Subcutaneous adipose tissue (tissue), 4 donors: ENCODE data around the gene ATP6V0E2. TPM values are rescaled to one million over a fixed set of nuclear protein-coding genes. Genes with fewer than 3 reads are reported as not detected.

ENCODE experiments used
- total RNA-seq, 4 donors: library from RNA; depleted of rRNA; stranded (reverse); fragments of >200 nt; gene quantifications; one replicate each; pipeline ENCODE4 v1.1.0, GENCODE V29; 2016
- TF ChIP-seq, protein P1 (sequence below): fragments of 450-650 bp; IDR thresholded peaks from one replicate; pipeline ENCODE4 v1.5.1; 2016; ENCODE audit warnings: low read depth, mild to moderate bottlenecking, control low read depth, antibody characterized with exemption, moderate library complexity

The ATP6V0E2 gene
- total RNA-seq, 4 donors from 2014 or later: 7.5 to 32.8 (median 13.5) TPM

DNA sequence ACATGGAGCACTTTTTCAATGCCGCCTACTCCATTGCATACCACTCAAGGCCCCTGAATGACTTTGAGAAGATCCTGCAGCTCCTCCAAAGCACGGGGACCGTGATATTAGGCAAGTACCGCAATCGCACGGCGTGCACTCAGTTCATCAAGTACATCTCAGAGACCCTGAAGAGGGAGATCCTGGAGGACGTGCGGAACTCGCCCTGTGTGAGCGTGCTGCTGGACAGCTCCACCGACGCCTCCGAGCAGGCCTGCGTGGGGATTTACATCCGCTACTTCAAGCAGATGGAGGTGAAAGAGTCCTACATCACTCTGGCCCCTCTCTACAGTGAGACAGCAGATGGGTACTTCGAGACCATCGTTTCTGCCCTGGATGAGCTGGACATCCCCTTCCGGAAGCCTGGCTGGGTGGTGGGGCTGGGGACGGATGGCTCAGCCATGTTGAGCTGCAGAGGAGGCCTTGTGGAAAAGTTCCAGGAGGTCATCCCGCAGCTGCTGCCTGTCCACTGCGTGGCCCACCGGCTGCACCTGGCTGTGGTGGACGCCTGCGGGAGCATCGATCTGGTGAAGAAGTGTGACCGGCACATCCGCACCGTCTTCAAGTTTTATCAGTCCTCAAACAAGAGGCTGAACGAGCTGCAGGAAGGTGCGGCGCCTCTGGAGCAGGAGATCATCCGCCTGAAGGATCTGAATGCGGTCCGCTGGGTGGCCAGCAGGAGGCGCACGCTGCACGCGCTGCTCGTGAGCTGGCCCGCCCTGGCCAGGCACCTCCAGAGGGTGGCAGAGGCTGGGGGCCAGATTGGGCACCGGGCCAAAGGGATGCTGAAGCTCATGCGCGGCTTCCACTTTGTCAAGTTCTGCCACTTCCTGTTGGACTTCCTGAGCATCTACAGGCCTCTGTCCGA, 12.7 kb upstream of the ATP6V0E2 start:
- TF ChIP-seq, protein P1, sequence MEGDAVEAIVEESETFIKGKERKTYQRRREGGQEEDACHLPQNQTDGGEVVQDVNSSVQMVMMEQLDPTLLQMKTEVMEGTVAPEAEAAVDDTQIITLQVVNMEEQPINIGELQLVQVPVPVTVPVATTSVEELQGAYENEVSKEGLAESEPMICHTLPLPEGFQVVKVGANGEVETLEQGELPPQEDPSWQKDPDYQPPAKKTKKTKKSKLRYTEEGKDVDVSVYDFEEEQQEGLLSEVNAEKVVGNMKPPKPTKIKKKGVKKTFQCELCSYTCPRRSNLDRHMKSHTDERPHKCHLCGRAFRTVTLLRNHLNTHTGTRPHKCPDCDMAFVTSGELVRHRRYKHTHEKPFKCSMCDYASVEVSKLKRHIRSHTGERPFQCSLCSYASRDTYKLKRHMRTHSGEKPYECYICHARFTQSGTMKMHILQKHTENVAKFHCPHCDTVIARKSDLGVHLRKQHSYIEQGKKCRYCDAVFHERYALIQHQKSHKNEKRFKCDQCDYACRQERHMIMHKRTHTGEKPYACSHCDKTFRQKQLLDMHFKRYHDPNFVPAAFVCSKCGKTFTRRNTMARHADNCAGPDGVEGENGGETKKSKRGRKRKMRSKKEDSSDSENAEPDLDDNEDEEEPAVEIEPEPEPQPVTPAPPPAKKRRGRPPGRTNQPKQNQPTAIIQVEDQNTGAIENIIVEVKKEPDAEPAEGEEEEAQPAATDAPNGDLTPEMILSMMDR: no peak

GRCh38 chr7:149861728-149862045, 12.1 kb upstream of the ATP6V0E2 start:
- TF ChIP-seq, protein P1: no peak

DNA sequence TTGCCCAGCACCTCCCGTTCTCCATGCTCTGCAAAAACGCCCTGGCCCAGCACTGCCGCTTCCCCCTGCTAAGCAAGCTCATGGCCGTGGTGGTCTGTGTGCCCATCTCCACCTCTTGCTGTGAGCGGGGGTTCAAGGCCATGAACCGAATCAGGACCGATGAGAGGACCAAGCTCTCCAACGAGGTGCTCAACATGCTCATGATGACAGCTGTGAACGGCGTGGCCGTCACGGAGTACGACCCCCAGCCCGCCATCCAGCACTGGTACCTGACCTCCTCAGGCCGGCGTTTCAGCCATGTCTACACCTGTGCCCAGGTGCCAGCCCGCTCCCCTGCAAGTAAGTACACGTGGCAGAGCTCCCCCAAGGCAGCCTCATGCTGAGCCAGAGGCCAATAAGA, 11.6 kb upstream of the ATP6V0E2 start:
- TF ChIP-seq, protein P1: no peak

GRCh38 chr7:149863500-149863899, 10.3 kb upstream of the ATP6V0E2 start:
- TF ChIP-seq, protein P1: no peak

GRCh38 chr7:149864023-149864422, 9.7 kb upstream of the ATP6V0E2 start:
- TF ChIP-seq, protein P1: no peak

- TF ChIP-seq, protein P1: no peak
Observed at GRCh38 chr7:149864751-149865150, 9.0 kb upstream of the ATP6V0E2 start.

DNA sequence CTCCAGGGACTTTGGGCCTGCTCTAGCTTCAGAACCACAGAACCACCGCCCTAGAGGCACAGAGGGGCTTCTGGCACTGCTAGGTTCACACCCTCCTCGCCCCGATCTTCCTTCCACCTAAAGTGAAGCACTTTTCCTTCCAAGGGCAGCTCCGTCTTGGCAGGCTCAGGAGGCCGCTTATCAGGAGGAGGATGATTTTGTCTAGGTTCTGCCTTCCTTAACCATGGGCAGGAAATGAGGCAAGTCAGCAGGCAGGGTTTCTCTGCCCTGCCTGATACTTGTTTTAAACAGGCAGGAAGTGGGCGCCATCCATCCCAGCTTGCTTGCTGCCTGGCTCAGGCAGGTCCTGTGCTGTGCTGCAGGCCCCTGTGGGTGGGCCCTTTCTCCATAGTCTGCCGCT, 8.3 kb upstream of the ATP6V0E2 start:
- TF ChIP-seq, protein P1: no peak
